Epithelial cell of prostate (primary cell): ENCODE measurements around the gene PIGP.
"Not testable (repeated sequence)": the region's sequence is repeated elsewhere in the genome, so short reads cannot be mapped to it uniquely, and the experiment has no call there.

ENCODE experiments used
- DNase-seq: peaks from one replicate; pipeline ENCODE4 v3.0.0-alpha.2; 2011; ENCODE audit warnings: low read depth, low spot score
- H3K27ac ChIP-seq: fragments of 450-650 bp; 2 replicates; pipeline ENCODE4 v1.5.1; 2017; ENCODE audit warnings: mild to moderate bottlenecking

PIGP gene

DNA sequence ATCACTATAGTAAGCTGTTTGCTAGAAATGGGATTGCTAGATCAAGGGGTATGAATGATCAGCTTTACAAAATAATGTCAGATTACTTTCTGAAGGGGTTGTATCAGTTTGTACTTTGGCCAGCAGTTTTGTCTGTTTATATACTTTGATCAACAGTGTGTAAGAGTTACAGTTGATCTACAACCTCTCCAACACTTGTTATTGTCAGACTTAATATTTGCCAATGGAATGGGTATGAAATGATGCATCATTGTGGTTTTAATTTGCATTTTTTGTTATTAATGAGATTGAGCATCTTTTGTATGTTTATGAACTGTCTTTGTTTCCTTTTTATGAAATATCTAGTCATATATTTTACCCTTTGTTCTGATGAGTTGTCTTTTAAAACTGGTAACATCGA is 4.5 kb upstream of the PIGP start:
- H3K27ac ChIP-seq: no peak overlapping the region
- DNase-seq: no peak

DNA sequence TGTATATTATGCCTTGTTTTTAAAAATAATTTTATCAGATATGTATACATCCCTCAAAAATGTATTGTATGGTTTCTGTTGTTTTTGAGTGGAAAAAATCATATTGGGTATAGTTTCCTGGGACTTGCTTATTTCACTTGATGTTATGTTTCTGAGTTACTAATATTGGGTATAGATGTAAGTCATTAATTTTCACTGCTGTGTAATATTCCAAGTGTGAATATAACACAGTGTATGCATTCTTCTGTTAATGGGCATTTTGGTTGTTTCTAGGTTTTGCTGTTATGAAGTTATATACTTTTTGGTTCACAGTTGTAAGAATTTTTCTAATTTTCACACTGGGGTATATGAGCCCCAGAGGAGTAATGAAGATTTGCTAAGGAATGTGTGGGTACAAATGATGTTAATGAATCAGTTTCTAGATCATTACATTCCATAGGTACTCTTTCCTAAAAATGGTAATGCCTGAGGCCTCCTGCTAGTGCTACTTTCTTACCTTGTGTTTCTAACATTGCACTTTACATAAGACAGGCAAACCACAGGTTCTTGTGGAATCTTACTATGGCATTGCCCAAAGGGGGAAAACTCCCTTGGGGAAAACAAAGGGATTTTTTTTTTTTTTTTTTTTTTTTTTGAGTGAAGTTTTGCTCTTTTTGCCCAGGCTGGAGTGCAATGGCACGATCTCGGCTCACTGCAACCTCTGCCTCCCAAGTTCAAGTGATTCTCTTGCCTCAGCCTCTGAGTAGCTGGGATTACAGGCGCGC is 3.4 kb upstream of the PIGP start:
- DNase-seq: no peak
- H3K27ac ChIP-seq: no peak overlapping the region

DNA sequence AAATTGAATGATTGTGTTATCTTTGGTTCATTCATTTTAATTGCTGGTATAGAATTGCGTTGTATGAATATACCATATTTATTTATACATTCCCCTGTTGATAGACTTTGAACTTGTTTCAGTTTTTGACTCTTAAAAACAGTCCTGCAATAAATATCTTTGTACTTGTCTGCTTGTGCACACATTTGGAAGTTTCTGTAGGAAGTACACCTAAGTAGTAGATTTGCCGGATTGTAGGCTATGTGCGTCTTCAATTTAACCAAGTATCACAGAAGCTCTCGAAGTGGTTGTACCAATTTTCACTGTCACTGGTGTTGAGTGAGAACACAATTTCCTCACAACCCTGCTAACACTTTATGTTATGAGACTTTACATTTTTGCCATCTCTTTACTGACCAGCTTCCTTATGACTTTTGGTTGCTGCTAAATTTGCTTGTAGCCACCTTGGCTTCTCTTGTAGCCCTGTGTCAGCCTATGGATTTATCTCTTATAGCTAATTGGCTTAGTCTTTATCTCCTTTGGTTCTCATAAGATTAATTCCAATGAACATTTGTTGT is 2.4 kb upstream of the PIGP start:
- DNase-seq: no peak
- no peak overlapping the region for H3K27ac ChIP-seq

DNA sequence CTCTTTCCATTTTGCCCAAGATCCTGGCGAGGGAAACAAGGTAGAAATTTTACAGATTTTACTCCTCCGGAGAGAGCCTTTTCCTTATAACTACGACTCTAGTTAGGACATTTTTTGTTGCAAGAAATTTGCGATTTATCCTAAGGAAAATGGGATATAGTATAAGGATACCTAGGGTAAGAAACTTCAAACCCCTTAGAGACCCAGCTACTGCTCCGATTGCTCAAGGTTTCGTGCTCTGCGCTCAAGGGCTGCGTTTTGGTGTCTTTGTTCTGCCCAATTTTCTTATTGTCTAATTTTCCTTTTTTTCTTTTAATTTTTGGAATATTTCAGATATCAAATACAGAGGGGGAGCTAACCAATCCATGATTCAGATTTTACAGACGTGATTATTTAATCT is 1.7 kb upstream of the PIGP start:
- no peak for DNase-seq
- no peak overlapping the region for H3K27ac ChIP-seq

DNA sequence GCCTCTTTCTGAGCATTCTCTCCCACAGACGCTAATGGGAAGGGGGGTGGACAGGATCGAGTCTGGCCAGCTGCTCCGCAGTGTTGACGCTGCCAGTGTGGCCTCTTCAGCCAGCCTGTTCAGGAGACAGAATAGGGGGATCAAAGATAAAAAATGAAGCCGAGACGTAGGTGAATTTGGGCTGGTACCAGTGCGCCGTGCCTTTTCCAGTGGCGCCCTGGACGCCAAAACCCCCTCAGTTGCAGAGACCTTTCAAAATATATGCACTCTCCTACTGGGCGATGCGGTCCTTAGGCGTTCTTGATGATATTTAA is 1.3 kb upstream of the PIGP start:
- no peak overlapping the region for H3K27ac ChIP-seq
- no peak for DNase-seq

DNA sequence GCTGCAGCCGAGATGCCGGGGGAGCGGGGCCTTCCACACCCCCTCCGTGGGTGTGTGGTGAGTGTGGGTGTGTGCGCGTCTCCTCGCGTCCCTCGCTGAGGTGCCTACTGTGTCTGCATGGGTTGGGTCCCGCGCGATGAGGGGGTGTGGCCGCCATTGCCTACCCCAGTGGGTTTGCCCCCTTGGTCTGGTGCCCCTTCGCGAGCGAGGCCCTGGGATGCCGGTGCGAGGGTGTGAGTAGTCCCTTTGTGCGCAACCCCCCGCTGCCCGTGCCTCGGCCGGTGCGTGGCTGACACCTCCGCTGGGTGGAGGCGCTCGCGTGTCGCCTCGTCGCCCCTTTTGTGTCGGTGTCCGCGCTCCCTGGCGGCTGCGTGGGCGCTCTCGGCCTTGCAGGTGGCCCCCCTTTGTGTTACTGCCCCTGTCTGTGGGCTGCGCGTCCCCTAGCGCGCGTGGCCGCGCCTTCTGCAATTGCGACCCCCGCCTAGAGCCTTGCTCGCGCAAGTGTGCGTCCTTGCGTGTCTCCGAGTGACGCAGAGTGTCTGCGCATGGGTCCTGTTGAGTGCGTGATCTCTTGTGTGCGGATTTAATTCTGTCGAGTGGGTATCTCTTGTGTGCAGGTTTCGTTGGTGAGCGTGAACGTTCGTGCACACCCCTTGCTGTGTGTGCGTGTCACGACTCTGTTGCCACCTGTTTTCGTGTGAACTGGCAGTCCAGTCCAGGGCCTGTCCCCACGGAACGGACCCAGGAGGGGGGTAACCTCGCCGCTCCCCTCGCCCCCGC is 736 bp upstream of the PIGP start:
- H3K27ac ChIP-seq: peak overlapping the region; percentile 79
- DNase-seq: no peak

DNA sequence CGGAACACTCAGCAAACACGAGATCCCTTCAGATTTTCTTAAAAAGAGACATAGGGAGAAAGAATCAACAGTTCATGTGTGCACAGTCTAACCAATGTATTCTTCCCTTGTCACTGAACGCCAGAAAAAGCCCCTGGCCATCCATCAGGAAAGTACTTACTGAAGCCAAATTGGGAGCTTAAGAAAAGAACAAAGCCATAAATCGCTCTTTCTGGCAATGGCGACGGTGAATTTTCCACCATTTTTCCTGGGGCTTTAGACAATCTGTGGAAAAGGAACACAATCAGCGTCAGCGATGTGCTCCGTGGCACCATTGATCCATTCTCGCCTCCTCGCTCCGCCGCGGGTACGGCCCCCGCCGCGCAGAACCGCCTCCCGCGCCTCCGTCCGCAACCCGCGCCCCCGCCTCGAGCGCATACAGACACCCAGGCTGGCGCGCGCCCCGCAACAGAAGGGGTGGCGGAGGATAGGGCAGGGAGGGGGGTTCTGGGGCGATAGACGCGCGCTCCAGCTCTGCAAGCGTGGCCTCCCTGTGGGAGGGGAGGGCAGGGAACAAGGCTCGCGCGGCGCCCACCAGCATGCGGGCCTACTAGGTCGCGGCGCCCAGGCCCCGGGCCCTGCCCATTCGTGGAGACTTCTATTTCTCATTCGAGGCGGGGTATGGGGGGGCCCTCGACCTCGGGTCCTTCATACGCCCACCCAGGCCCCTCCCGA is 440 bp downstream of the PIGP start:
- peak overlapping the region; percentile 79 for H3K27ac ChIP-seq
- no peak for DNase-seq

DNA sequence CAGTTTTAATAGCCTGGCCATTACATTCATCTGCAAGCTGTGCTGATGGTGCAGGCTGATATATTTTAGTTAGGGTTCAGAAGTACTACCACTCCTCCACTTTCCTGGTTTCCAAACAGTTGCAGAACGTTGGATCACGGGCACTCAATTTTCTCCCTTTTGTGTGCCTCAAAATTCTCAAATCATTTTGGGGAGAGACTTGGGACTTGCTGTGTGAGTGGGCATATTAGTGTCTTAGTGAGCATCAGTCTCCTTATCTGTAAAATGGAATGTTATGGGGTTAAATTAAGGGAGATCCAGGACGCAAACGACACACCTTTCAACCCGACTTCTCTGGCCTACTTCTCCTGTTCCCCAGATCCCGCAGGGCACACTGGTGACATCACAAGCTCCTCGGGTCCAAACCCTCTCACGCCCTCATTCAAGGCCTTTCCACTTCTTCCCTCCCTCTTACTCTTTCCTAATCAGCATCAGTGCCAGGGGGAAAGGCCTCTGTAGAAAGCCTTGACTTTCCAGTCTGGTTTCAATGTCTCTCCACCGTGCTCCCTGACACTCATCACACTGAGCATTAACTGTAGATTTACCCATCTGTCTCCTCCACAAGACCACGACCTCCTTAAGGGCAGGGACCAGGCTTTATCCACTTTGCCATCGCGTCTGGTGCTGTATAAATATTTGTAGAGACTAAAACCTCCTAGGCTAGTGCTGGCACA is 1.2 kb downstream of the PIGP start:
- peak overlapping the region; percentile 79 for H3K27ac ChIP-seq
- no peak for DNase-seq

DNA sequence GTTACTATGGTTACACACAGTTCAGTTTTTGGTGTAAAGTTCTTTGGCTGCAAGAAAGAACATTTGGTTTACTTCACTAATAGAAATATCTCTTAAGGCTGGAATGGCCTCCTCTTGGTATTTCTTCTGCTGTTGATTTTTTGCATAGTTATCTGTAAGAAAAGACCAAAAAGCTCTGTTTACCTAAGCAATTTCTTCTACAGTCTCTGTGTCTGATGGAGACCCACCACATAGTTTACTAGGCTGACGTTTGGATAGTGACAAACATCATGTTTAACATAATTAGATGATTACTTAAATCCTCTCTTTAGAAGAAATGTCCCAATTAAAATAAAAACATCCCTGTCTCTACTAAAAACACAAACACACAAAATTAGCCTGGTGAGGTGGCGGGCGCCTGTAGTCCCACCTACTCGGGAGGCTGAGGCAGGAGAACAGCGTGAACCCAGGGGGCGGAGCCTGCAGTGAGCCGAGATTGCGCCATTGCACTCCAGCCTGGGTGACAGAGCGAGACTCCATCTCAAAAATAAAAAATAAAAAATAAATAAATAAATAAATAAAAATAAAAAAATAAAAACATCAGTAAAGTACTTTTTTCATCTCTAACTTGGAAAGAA is 7.2 kb downstream of the PIGP start:
- DNase-seq: no peak
- H3K27ac ChIP-seq: no peak overlapping the region

DNA sequence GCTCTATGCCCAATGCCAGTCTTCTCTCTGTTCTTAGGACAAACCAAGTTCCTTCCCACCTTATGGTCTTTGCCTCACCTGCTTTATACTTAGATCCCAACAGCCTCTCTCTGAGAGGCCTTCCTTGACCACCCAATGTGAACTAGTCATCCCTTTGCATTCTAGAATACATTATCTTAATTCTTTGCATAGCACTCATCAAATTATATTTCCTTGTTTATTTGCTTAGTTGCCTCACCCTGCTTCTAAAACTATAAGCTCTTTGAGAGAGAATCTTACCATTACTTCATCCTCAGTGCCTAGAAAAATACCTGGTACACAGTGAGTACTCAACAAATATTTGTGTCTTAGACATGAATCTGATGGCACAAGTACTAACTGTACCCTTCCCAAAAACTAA is 8.0 kb downstream of the PIGP start:
- DNase-seq: no peak
- H3K27ac ChIP-seq: no peak overlapping the region

DNA sequence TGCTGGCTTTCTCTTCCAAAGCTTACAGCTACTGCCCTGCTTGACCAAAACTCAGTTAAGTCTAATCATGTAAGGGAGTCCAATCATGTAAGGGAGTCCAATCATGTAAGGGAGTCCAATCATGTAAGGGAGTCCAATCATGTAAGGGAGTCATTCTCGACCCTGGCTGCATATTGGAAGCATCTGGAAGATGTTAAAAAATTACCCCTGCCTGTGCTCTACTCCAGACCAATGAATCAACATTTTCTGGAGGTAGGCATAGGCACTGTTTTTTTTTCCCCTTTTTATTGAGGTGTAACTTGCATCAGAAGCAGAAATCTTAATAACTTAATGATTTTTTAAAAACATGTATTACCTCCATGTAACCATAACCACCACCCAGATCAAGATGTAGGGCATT is 9.4 kb downstream of the PIGP start:
- no peak overlapping the region for H3K27ac ChIP-seq
- DNase-seq: no peak

DNA sequence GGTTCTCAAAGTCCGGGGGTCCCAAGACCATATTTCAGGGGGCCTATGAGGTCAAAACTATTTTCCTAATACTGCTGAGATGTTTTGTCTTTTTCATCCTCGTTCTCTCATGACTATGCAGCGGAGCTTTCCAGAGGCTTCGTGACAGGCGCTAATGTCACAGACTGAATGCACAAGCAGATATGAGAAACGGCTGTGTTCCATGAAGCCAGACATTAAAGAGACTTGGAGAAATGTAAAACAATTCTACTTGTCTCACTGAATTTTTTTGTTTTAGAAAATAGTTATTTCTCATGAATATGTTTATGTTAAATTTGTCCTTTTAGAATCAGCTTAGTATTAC is 10.3 kb downstream of the PIGP start:
- DNase-seq: no peak
- no peak overlapping the region for H3K27ac ChIP-seq

DNA sequence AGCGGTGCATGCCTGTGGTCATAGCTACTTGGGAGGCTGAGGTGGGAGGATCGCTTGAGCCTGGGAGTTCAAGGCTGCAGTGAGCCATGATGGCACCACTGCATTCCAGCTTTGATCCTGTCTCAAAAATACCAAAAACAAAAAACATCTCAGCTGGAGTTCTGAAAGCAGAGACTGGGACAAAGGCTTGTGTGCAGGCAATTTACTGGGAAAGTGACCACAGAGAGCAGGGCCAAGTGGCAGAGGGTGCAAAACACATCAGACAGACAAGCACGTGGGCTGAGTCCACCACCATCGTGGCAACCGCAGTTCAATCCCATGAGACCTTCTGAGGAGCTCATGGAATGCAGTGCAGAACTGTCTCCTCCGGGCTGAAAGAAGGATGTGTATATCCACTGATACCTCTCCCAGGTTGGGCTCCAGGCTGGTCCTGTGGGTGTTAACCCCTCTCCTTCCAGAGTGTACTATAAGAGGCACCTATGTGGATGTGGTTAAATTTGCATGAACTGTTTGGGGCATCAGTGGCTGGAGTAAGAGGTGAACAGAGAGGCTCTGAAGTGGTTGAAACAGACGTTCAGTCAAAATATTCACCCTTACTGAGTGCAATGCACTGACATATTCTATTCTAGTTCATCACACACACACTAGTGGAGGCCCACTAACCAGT is 10.8 kb downstream of the PIGP start:
- no peak for DNase-seq
- no peak overlapping the region for H3K27ac ChIP-seq

DNA sequence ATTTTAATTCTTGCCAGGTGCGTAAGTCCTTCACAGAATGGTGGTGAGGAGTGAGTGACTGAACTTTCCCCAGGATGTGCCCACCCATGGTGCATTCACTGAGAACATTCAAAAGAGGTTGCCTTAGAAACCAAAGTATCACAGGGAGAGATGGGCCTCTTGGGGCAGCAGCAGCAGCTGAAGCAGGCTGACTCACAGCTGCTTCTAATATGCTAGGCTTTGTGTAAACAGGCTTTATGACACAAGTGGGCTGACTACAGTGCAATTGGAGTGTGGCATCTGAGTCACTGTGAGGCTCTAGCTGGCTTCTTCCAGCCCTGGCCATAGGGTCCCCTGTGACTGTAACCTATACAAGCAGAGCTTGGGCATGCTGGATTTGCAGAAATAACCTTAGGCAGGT is 12.6 kb downstream of the PIGP start:
- H3K27ac ChIP-seq: peak overlapping the region; percentile 7
- peak; percentile 69 for DNase-seq

DNA sequence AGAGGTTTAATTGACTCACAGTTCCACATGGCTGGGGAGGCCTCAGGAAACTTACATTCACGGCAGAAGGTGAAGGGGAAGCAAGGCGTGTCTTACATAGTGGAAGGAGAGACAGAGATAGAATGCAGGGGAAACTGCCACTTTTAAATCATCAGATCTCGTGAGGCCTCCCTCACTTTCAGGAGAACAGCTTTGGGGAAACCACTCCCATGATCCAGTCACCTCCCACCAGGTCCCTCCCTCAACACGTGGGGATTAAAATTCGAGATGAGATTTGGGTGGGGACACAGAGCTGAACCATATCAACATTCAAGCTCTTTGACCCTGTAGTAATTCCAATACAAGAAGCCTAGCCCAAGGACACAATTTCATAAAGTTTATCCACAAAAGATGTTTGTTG is 13.7 kb downstream of the PIGP start:
- H3K27ac ChIP-seq: no peak overlapping the region

DNA sequence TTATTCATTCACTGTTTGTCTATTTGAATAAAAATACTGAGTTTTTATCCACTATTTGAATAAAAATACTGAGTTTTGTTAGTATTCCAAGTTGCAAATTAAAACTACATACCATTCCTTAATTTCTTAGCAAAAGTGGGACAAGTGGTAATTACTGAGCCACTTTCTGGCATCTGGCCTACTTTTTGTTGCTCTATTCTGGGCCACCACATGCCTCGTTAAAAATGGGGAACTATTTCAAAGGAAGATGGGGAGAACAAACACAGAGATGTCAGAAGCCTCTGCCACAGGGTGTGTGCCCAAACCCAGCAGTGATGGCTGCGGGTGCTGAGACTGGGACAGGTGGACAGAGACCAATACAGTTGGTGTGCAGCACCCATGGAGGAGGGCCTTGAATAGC is 14.6 kb downstream of the PIGP start:
- DNase-seq: no peak
- no peak overlapping the region for H3K27ac ChIP-seq

More for the DNA sequence above, 13.7 kb downstream of the PIGP start:
- no peak for DNase-seq

DNA sequence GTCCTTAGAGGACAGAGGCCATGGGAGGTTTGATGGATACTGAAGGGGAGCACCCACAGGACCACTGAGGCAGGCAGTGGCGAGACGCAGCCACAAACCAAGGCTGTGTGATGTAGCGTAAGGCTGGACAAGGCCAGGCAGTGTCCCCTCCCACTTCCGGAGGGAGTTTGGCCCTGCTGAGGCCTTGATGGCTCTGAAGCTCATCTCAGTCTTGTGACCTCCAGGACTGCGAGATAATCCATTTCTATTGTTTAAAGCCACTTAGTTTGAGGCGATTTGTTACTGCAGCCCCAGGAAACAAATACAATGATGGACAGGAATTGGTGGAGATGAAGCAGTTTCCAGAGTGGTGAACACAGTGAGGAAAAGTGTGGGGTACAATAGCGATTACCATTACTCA is 15.3 kb downstream of the PIGP start:
- no peak overlapping the region for H3K27ac ChIP-seq
- no peak for DNase-seq

DNA sequence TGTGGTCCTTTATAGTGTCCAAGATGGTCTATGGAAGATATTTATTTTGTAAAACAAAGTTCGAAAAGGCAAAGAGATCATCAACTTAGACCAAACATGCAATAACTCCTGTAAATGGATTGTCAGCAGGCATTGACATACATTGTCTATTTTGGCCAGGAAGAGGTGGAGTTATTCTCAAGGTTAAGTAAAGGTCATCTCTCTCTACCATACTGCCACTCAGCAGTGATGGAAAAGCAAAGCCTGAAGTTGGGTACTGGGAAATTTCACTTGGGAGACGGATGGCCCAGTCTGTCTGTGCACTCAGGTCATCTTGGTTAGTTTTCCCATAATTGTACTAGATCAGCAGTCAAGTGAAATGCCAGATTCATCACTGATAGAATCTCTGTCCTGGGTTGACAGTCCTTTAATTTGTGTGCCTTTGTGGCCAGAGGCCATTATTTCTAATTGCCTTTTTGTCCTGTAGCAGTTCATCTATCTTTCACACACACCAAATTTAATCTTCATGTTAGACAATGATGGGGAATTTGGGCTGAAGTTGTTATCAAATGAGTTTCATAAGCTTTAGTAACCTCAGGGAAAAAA is 17.5 kb downstream of the PIGP start:
- no peak for DNase-seq
- H3K27ac ChIP-seq: no peak overlapping the region

DNA sequence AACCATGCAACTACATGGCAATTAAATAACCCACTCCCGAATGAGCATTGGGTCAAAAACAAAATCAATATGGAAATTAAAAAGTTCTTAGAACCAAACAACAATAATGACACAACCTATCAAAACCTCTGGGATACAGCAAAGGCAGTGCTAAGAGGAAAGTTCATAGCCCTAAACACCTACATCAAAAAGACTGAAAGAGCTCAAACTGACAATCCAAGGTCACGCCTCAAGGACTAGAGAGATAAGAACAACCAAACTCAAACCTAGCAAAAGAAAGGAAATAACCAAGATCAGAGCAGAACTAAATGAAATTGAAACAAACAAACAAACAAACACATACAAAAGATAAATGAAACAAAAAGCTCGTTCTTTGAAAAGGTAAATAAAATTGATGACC is 23.1 kb downstream of the PIGP start:
- not testable (repeated sequence) for DNase-seq, H3K27ac ChIP-seq
